ENCODE data around the gene PIGS. TPM values are rescaled to one million over a fixed set of nuclear protein-coding genes. Genes with fewer than 3 reads are reported as not detected.

Gene PIGS
- total RNA-seq, 1 experiment from 2014 or later, result 45.8 TPM

GRCh38 chr17:28521311-28522085 lies 49.8 kb downstream of the PIGS start:
- DNase-seq (ENCODE audit: low read depth, low spot score), result no peak
- H3K27me3 ChIP-seq (ENCODE audit: insufficient read depth, low read length), result no peaks in the 10 kb centered on the region
- ChIA-PET CTCF (no interaction called here), RAD21 (ENCODE audit: low non-redundant PET in 1 of 2, low total read pairs in 2 of 2, uncharacterized antibody in 2 of 2, unreplicated experiment in 2 of 2) (no interaction called here), POLR2A (no interaction called here)
- H3K4me3 ChIP-seq (replicated peaks in 1 of 2; ENCODE audit: low read depth in 1 of 2, low read length in 2 of 2), result no peak overlapping the region
- no peak overlapping the region for H3K27ac ChIP-seq (ENCODE audit: low read depth, low read length)
- no peaks in the 10 kb centered on the region for H3K9me3 ChIP-seq (ENCODE audit: control insufficient read depth in 1 of 2, insufficient read depth in 1 of 2, low read depth in 1 of 2, low read length in 2 of 2)
- TF ChIP-seq ATF3 (IDR thresholded peaks at IDR 0.05) (no peak), JUND (IDR thresholded peaks at IDR 0.05) (no peak), YY1 (IDR thresholded peaks at IDR 0.05; ENCODE audit: extremely low read depth, insufficient replicate concordance, low read depth, low read length) (no peak), EGR1 (IDR thresholded peaks at IDR 0.05; ENCODE audit: low read depth) (no peak)
- no peak for ATAC-seq
- no peaks in the 10 kb centered on the region for H3K79me2 ChIP-seq (ENCODE audit: insufficient read depth, low read length)
- no TSS peak for BruUV-seq (replicated peaks)
- H4K20me1 ChIP-seq (ENCODE audit: insufficient read depth), result no peaks in the 10 kb centered on the region
- H3K4me2 ChIP-seq (ENCODE audit: low read length), result no peak overlapping the region
- no peak overlapping the region for H3K9ac ChIP-seq (ENCODE audit: low read length)
- H3K4me1 ChIP-seq (ENCODE audit: control insufficient read depth in 1 of 2, insufficient read depth in 2 of 2, low read length in 2 of 2), result peaks cover 0 to 5% of the 10 kb centered on the region in 2 experiments; a peak in 1 of 4 replicates
- no peaks in the 10 kb centered on the region for H3K36me3 ChIP-seq (ENCODE audit: control insufficient read depth in 1 of 2, insufficient read depth in 2 of 2, low read length in 2 of 2)
- no peak overlapping the region for H2AFZ ChIP-seq (ENCODE audit: low read depth, low read length, poor library complexity, severe bottlenecking)
- intact Hi-C loops (cut with micrococcal nuclease), result no loop called here
- H3K9me2 ChIP-seq (ENCODE audit: insufficient read depth), result no peaks in the 10 kb centered on the region

DNA sequence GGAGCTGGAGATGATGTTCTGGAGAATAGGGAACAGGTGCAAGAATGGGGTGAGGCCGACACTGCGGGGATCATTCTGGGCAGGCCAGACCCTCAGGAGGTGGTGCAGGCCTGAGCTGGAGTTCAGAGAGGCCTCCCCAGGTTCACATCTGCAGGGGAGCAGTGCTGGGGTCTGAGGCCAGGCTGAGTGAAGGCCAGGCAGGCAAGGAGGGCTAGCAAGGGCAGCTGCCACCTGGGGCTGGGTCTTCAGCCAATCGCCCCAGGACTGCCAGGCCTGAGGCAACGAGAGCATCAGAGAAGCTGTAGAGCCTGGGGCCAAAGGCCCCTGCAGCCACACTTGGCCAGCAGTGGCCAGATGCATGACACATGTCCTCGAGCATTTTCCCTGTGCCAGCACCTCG lies 50.6 kb downstream of the PIGS start:
- Histone ChIP-seq H3K4me1 (ENCODE audit: control insufficient read depth in 1 of 2, insufficient read depth in 2 of 2, low read length in 2 of 2) (peaks cover 0 to 5% of the 10 kb centered on the region in 2 experiments; a peak in 1 of 4 replicates), H2AFZ (ENCODE audit: low read depth, low read length, poor library complexity, severe bottlenecking) (no peak overlapping the region), H3K4me2 (ENCODE audit: low read length) (no peak overlapping the region), H3K4me3 (replicated peaks in 1 of 2; ENCODE audit: low read depth in 1 of 2, low read length in 2 of 2) (no peak overlapping the region), H3K9me3 (ENCODE audit: control insufficient read depth in 1 of 2, insufficient read depth in 1 of 2, low read depth in 1 of 2, low read length in 2 of 2) (no peaks in the 10 kb centered on the region), H3K36me3 (ENCODE audit: control insufficient read depth in 1 of 2, insufficient read depth in 2 of 2, low read length in 2 of 2) (no peaks in the 10 kb centered on the region), H3K9me2 (ENCODE audit: insufficient read depth) (no peaks in the 10 kb centered on the region), H3K9ac (ENCODE audit: low read length) (no peak overlapping the region), H3K27me3 (ENCODE audit: insufficient read depth, low read length) (no peaks in the 10 kb centered on the region), H3K27ac (ENCODE audit: low read depth, low read length) (no peak overlapping the region), H4K20me1 (ENCODE audit: insufficient read depth) (no peaks in the 10 kb centered on the region), H3K79me2 (ENCODE audit: insufficient read depth, low read length) (no peaks in the 10 kb centered on the region)
- DNase-seq (ENCODE audit: low read depth, low spot score) (no peak), ATAC-seq (no peak)
- POLR2A ChIA-PET, result no interaction called here
- RAD21 ChIA-PET (ENCODE audit: low non-redundant PET in 1 of 2, low total read pairs in 2 of 2, uncharacterized antibody in 2 of 2, unreplicated experiment in 2 of 2), result no interaction called here
- BruUV-seq (replicated peaks), result no TSS peak
- intact Hi-C loops (cut with micrococcal nuclease), result no loop called here
- no peak for TF ChIP-seq FOSL1 (IDR thresholded peaks at IDR 0.05; ENCODE audit: low read depth)
- no peak for TF ChIP-seq SRF (IDR thresholded peaks at IDR 0.05; ENCODE audit: low read depth)
- no peak for TF ChIP-seq POLR2AphosphoS5 (IDR thresholded peaks at IDR 0.05; ENCODE audit: low read depth, low read length)
- CTCF ChIA-PET, result no interaction called here
